NCI-H526 (cell line): ENCODE data around the gene FAR2.
"Not testable (repeated sequence)": the region's sequence is repeated elsewhere in the genome, so short reads cannot be mapped to it uniquely, and the experiment has no call there.

Experiments used
- DNase-seq, 2 experiments: peaks; one replicate each; lab custom pipeline; 2025; lab: John Stamatoyannopoulos, UW

Gene FAR2

DNA sequence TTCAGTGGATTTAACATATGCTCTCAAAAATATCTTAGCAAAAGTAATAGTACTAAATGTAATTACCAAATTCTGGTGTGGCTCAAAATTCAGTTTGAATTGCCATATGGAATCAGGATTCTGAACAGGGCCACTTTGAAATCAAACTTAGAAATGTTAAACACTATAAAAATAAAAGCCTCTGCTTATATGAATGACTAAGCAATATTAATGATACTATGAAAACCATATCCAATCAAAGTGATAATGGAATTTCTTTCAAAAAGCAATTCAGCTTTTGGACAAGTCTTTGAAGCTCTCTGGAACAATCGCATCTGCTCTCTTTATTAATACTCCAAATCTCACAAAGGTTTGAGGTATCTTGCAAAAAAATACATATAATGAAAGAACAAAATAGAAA, 180.3 kb downstream of the FAR2 start:
- DNase-seq: no peak

DNA sequence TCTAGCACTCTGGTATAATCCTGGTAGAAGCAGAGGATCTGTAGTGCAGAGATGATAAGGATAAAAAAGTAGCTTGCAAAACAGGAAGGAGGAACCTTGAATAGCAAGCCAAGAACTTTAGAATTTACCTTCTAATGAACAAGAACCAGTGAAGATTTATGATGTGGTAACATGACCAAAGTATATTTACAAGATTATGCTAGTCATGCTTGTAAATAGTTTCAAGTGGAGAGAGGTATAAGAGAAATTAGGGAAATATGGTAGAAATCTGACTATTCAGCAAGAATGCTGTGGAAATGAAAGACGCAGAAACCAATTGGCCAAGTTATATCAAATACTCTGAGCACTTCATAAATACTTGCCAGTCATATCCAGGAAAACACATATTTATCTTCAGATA, 184.1 kb downstream of the FAR2 start:
- DNase-seq: no peak

DNA sequence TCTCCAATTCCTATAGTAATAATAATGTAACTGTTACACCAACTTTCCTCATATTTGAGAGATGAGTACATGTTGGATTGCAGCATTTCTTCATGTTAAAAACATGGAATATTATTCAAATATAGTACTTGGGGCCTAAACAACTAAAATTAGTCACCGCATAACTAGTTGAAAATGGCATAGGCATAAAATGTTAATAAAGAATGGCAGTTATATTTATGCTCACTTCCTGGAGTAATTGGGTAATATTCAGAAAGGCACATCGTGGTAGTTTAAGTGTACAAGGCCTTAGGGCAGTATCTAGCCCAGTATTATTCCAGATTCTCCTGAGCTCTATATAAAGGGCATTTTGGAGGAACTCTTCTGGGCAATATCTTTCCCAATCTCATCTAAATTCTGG, 185.9 kb downstream of the FAR2 start:
- DNase-seq: no peak

DNA sequence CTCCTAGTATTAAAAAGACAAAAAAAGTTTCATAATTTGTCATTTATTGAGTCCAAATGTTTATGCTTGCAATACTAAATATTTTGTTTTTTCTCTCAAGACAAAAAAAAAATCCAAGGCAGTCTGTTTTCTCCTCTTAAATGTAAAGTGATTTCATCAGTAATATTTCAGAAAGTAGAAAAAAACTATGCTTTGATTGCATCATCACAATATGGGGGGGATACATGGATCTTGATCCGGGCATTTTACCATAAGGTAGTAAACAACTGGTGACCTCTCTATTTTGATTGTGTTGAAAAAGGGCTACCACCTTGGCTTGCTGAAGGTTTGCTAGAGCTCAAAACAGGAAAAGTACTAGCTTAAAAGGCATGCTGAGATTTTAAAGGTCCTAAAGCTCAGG, 188.2 kb downstream of the FAR2 start:
- DNase-seq: no peak

DNA sequence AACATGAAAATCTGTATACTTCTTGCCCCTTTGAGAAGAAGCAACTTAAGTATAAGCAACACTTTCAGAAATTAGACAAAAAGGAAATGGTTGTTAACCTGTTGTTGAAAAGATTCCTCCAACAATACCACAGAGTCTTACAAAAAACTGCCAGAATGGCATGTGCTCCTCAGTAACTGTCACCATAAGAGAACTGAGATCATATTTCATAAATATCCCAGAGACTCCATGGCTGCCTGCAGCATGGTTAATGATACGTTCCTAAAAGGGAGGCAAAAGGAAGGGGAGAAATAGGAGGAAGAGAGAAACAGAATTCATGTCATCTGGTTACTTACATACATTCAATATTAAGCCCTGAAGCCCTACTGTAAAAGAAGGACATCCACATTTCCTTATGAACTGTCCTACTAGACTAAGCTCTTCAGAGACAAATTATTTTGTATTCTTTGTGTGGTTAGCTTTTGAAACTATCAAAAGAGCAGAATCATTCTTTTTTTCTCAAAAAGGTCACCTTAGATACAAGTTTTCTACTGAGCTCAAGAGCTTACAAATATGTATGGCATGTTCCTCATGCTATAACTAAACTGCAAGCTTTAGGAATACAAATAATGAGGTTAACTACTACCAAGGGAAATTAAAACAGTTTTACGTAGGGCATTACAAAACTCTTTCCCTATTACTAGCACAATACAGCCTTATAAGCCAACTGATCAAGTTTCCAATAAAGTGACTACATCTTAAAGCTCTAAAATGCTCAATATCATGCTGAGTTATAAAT, 194.1 kb downstream of the FAR2 start:
- DNase-seq: no peak

DNA sequence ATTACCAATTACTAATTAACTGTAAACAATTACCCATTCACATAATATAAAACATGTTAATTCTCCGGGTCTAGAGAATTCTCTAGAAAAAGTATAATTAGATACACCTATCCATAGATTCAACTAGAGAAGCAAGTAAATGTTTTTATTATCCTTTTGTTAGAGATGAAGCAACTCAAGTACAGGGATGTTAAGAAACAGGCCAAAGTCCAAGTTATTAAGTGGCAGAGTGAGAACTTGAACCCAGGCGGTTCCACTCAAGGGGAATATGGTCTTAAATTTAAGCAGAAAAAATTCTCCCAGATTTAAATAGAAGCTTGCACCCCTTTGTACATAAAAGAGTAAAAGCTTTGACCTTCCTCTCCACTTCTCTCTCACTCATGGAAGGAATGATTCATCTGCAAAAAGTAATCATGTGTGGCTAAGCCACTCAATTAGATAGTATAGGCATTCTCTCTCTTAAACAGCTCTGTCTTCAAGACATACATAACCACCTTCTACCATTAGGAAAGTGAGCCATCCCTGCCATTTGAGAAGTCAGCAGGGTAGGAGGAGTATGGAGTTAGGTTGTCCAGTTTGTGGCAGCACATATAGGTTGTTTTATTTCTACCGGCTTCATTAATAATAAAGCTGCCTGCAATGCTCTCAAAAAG, 197.8 kb downstream of the FAR2 start:
- DNase-seq: no peak

DNA sequence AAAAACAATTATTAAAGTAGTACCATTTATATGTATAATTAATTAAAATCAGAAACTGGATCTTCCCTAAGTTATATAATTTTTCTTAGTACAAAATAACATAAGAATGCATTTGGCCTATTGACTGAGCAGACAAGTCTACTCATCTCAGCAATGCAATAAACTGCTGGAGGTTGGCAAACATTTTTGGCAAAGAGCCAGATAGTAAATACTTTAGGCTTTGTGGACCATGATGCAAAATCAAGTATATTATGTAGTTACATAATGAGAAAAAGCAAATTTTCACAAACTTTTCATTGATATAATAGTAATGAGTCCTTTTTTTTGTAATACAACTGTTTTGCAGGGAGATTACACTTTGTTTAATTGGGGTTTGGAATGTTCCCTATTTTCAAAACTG, 201.0 kb downstream of the FAR2 start:
- peak in 1 of 2 experiments; percentile 1 for DNase-seq

DNA sequence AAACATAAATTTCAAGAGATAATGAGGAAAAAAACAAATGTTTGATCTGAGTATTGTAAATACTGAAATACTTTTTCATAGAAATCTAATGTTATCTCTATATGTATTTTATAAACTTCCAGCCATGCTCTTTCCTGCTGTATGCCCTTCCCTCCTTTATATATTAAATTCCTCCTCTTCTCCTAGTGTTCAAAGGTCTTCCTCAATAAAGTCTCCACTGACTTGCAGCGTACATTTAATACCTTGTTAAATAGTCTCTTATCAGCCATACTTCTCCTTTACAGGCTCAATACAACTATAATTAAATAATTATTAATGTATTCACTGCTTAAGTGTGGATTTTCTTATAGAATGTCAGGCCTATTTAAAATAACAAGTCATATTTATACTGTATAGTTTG, 205.9 kb downstream of the FAR2 start:
- DNase-seq: no peak

DNA sequence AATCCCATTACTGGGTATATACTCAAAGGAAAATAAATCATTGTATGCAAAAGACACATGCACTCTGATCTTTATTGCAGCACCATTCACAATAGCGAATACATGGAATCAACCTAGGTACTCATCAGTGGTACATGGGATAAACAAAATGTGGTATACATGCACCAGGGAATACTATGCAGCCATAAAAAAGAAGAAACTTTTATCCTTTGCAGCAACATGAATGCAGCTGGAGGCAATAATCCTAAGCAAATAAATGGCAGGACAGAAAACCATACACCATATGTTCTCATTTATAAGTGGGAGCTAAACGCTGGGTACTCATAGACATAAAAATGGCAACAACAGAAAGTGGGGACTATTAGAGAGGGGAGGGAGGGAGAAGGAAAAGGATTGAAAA, 216.0 kb downstream of the FAR2 start:
- DNase-seq: no peak

DNA sequence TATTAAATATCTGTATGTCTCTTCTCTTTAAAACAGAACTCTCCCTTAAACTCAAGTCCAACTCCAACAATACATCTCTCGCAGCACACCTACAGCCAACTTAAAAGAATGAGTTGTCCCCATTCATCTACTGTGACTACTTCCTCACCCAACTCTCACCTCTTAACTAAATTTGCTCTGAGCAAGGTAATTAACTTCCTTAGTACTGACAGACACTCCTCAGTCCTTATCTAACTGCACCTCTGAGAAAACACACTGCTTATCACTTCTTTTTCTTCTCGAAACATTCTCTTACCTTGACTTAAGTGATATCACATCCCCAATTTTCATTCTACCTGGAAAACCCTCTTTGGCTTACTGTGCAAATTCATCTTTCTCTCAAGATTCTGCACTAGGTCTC, 224.9 kb downstream of the FAR2 start:
- no peak for DNase-seq

DNA sequence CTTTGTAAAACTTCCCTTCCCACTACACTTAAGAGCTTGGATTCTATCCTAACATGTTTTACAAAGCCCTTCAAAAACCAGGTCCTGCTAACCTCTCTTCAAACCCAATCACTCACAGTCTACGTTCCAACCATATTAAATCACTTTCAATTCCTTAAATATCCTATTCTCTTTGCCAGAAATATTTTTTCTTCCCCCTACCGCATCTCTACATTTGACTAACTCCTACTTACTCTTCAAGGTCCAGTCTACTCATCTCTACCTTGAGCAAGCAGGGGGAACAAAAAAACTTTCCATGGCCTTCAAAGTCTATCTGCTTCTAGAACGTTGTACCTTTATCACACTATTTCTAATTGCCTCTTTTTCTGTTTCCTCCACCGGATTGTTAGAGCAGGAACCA, 225.8 kb downstream of the FAR2 start:
- no peak for DNase-seq

DNA sequence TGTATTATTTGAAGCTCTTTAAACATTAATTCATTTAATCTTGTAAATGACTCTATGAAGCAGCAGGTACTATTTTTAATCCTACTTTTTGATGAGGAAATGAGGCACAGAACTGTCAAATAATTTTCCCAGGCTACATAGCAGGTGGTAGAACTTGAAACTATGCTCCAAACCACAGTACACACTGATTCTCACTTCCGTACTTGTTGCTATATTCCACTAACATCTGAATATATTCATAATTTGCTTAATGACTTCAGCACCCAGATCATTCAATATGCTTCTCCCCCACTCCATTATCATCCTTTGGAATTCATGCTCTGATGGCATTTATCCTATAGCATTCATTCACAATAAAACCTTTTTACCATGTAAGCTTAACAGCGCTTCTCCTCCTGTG, 227.0 kb downstream of the FAR2 start:
- no peak for DNase-seq

DNA sequence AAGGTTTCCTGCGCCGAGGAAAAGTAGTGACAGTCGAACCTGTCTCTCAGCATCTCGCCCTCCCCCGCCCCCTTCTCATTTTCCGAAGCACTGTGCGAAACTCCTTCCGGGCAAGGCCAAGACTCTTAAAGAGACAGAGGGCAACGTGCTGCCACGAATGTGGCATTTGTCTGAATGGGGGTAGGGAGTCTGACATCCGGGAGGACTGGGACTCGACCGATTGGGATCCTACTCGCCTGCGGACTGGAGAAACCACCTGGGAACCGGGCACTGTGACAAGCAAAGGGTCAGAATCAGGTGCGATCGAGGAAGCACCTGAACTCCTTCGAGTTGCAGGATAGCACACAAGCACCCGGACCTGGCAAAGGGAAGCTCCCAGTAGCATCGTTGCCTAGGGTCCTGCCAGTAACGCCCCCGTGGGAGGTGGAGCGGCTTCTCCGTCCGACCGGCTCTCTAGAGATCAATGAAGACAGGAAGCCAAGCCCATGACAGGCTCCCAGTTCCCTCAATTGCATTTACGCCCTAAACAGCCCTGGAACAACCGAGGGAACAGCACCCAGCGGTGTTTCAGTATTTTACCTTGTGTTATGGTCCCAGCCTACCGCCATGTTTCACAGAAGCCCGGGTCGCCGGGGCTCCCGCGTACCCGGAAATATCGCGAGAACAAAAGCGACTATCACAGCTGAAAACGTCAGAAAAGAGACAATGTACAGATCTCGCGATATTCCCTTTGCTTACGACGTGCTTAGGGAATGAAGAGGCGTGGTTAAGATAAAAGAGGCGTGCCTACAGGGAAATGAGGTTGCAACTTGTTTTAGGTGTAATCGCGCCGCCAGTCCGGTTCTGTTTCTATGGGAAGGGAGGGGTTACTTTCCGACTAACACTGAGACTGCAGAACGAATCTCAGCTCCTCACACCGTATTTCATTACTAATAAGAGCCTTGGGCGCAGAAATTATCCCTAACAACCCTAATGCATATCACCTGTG, 231.8 kb downstream of the FAR2 start, which contains the start of gene ERGIC2:
Gene ERGIC2, minus strand, starts transcription at position 637 of the 988 bp plus-strand sequence. CDS start 9,539 bp downstream, outside the sequence.
- peak; percentile 99 for DNase-seq

DNA sequence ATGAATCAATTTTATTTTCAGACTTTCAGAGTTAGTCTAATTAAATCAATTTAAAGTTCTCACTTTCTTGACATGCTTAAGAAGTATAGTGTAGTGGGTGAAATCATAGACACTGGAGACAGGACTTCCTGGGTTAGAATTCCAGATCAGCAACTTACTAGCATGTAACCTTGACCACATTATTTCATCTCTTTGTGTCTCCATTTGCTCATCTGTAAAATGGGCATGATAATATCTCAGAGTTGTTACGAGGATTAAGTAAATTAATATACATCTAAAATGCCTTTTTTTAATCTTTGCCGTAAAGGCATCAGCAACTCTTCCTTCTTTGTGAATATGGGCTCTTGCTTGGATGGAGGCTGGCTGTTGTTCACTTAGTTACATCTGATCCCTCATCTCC, 233.2 kb downstream of the FAR2 start:
- DNase-seq: no peak

DNA sequence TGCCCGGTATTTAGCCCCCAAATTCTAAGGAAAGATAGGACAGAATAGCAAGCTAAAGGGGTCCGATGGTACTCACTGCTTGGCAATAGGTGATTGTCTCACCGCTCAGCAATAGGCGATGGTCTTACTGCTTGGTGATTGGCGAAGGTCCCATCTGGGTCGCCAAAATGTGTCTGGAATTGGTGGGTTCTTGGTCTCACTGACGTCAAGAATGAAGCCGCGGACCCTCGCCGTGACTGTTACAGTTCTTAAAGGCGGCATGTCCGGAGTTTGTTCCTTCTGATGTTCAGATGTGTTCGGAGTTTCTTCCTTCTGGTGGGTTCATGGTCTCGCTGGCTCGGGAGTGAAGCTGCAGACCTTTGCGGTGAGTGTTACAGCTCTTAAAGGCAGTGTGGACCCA, 236.1 kb downstream of the FAR2 start:
- DNase-seq: not testable (repeated sequence)
